Vagina (tissue), 2 donors: ENCODE measurements around the gene CPT1A.

Experiments used
- POLR2A ChIP-seq, 2 donors: fragments of 450-650 bp; IDR thresholded peaks; one replicate each; pipeline ENCODE4 v1.6.1; 2017; ENCODE audit warnings: antibody characterized with exemption in 2 of 2, mild to moderate bottlenecking in 2 of 2, moderate library complexity in 2 of 2
- TF ChIP-seq, protein P1 (sequence below), 3 experiments: fragments of 450-650 bp in 2 of 3; fragments of 200-600 bp in 1 of 3; sonication (generic) in 1 of 3; IDR thresholded peaks; one replicate each; pipeline ENCODE4 v1.5.1; 2017 to 2019; ENCODE audit warnings: antibody characterized with exemption in 3 of 3, mild to moderate bottlenecking in 2 of 3, moderate library complexity in 2 of 3

DNA sequence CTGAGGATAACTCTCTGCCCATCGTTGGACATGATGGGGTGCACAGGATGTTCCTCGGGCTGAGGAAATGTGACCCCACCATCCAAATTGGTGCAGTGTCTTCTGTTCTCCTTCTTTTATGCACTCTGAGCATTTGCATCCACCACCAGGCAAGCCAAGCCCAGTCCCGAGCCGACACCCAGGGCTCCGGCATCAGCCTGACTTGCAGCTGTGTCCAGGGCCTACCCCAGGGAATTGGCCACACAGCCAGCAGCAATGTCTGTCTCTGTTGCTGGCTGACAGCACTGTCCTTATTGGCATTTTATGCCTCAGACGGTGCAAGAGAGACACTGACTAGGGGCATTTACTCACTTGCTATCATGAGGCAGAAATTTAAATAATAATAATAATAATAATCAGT lies 25.4 kb upstream of the CPT1A start:
- TF ChIP-seq, protein P1, sequence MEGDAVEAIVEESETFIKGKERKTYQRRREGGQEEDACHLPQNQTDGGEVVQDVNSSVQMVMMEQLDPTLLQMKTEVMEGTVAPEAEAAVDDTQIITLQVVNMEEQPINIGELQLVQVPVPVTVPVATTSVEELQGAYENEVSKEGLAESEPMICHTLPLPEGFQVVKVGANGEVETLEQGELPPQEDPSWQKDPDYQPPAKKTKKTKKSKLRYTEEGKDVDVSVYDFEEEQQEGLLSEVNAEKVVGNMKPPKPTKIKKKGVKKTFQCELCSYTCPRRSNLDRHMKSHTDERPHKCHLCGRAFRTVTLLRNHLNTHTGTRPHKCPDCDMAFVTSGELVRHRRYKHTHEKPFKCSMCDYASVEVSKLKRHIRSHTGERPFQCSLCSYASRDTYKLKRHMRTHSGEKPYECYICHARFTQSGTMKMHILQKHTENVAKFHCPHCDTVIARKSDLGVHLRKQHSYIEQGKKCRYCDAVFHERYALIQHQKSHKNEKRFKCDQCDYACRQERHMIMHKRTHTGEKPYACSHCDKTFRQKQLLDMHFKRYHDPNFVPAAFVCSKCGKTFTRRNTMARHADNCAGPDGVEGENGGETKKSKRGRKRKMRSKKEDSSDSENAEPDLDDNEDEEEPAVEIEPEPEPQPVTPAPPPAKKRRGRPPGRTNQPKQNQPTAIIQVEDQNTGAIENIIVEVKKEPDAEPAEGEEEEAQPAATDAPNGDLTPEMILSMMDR (IDR thresholded peaks at IDR 0.05): no peak
- TF ChIP-seq POLR2A (IDR thresholded peaks at IDR 0.05): no peak
